ENCODE data around the gene GNA14.

DNA sequence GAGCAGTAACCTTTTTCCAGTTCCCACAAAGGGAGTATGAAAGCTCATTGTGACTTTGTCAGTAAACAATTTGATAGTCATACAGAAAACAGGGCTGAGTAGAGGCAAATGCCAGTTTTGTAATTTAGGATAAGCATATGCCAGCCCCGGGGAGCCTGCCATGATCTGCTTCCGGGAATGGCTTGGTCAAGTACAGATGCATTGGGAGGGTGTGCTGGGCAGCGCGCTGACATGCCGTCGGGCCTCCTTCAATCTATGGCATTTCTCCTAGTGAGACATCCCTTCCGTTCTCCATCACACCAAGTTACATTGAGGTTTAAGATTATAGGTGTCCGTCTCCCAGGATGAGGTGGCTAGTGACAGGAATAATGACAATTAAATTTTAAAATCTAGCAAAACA, 48.6 kb downstream of the GNA14 start:
- TF ChIP-seq, protein P1, sequence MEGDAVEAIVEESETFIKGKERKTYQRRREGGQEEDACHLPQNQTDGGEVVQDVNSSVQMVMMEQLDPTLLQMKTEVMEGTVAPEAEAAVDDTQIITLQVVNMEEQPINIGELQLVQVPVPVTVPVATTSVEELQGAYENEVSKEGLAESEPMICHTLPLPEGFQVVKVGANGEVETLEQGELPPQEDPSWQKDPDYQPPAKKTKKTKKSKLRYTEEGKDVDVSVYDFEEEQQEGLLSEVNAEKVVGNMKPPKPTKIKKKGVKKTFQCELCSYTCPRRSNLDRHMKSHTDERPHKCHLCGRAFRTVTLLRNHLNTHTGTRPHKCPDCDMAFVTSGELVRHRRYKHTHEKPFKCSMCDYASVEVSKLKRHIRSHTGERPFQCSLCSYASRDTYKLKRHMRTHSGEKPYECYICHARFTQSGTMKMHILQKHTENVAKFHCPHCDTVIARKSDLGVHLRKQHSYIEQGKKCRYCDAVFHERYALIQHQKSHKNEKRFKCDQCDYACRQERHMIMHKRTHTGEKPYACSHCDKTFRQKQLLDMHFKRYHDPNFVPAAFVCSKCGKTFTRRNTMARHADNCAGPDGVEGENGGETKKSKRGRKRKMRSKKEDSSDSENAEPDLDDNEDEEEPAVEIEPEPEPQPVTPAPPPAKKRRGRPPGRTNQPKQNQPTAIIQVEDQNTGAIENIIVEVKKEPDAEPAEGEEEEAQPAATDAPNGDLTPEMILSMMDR (conservative IDR thresholded peaks at IDR 0.05; ENCODE audit: low read length): no peak
- no peak for TF ChIP-seq EZH2phosphoT487 (IDR thresholded peaks at IDR 0.05; ENCODE audit: borderline replicate concordance, low read depth, low read length)

Data from OCI-LY7 (cell line).